Measurements from ENCODE around the gene CHID1. TPM values are rescaled to one million over a fixed set of nuclear protein-coding genes. Genes with fewer than 3 reads are reported as not detected.

Gene CHID1
- total and polyA plus RNA-seq, 9 of the 15 experiments (the other 6 are each of a cell fraction or from before 2014, with no cell fraction given): 15.1 to 108 (median 39.8) TPM

DNA sequence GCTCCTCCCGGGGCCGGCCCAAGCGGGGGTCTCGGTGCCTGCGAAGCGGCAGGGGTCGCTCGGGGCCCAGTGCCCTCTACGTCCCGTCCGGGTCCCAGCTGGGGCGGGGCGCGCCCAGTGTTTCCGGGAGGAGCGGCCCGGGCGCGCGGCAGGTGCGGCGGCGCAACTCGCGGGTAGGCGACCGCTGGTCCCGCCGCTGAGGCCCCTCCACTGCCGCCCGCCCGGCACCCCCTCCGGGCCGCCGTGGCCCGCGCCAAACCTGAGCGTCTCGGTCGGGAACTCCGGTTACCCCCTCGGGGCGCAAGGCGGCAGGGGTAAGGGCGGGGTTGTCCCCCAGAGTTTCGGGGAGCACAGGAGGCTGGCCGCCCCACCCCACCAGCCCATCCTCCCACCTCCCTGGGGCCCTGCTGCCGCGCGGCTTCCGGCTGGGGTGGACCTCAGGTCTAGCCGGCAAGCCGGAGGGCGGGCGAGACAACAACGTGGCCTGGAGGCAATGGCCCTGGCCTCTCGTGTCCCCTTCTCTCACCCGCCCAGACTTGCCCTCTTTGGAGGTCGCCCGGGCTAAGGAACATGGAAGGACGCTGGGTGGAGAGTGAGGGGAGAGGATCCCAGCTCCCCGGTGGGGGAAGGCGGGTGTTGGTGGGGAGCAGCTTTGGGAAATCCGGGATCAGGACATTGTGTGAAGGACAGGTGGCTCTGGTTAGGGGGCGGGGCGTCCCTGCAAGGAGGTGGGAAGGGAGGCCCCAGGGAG lies 83.3 kb downstream of the CHID1 start (continued):
- TF ChIP-seq, protein P1, sequence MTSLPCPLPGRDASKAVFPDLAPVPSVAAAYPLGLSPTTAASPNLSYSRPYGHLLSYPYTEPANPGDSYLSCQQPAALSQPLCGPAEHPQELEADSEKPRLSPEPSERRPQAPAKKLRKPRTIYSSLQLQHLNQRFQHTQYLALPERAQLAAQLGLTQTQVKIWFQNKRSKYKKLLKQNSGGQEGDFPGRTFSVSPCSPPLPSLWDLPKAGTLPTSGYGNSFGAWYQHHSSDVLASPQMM (CRISPR knock-in tag; IDR thresholded peaks at IDR 0.05): no peak
- TF ChIP-seq, protein P2, sequence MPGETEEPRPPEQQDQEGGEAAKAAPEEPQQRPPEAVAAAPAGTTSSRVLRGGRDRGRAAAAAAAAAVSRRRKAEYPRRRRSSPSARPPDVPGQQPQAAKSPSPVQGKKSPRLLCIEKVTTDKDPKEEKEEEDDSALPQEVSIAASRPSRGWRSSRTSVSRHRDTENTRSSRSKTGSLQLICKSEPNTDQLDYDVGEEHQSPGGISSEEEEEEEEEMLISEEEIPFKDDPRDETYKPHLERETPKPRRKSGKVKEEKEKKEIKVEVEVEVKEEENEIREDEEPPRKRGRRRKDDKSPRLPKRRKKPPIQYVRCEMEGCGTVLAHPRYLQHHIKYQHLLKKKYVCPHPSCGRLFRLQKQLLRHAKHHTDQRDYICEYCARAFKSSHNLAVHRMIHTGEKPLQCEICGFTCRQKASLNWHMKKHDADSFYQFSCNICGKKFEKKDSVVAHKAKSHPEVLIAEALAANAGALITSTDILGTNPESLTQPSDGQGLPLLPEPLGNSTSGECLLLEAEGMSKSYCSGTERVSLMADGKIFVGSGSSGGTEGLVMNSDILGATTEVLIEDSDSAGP (CRISPR knock-in tag; IDR thresholded peaks at IDR 0.05): no peak
- TF ChIP-seq, protein P3, sequence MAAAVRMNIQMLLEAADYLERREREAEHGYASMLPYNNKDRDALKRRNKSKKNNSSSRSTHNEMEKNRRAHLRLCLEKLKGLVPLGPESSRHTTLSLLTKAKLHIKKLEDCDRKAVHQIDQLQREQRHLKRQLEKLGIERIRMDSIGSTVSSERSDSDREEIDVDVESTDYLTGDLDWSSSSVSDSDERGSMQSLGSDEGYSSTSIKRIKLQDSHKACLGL (CRISPR knock-in tag; IDR thresholded peaks at IDR 0.05; ENCODE audit: borderline replicate concordance, poor library complexity, severe bottlenecking): no peak
- TF ChIP-seq ZNF121 (CRISPR knock-in tag; conservative IDR thresholded peaks at IDR 0.05): no peak
- peak in 1 of 2 experiments; percentile 82; a peak in 1 of 4 replicates for TF ChIP-seq HDAC1 (IDR thresholded peaks at IDR 0.05)
- TF ChIP-seq GABPA (tag; conservative IDR thresholded peaks at IDR 0.05; ENCODE audit: low read depth): peak; percentile 77
- TF ChIP-seq SMARCA5 (IDR thresholded peaks at IDR 0.05): 0 out of 2 replicates have a peak, but pooled peaks have one; percentile 62
- no peak for TF ChIP-seq NR2F6 (CRISPR knock-in tag; IDR thresholded peaks at IDR 0.05)
- TF ChIP-seq, protein P4, sequence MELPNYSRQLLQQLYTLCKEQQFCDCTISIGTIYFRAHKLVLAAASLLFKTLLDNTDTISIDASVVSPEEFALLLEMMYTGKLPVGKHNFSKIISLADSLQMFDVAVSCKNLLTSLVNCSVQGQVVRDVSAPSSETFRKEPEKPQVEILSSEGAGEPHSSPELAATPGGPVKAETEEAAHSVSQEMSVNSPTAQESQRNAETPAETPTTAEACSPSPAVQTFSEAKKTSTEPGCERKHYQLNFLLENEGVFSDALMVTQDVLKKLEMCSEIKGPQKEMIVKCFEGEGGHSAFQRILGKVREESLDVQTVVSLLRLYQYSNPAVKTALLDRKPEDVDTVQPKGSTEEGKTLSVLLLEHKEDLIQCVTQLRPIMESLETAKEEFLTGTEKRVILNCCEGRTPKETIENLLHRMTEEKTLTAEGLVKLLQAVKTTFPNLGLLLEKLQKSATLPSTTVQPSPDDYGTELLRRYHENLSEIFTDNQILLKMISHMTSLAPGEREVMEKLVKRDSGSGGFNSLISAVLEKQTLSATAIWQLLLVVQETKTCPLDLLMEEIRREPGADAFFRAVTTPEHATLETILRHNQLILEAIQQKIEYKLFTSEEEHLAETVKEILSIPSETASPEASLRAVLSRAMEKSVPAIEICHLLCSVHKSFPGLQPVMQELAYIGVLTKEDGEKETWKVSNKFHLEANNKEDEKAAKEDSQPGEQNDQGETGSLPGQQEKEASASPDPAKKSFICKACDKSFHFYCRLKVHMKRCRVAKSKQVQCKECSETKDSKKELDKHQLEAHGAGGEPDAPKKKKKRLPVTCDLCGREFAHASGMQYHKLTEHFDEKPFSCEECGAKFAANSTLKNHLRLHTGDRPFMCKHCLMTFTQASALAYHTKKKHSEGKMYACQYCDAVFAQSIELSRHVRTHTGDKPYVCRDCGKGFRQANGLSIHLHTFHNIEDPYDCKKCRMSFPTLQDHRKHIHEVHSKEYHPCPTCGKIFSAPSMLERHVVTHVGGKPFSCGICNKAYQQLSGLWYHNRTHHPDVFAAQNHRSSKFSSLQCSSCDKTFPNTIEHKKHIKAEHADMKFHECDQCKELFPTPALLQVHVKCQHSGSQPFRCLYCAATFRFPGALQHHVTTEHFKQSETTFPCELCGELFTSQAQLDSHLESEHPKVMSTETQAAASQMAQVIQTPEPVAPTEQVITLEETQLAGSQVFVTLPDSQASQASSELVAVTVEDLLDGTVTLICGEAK (IDR thresholded peaks at IDR 0.05): peak; percentile 52; the same call in 1 of the 2 replicates
- TF ChIP-seq, protein P4 (CRISPR knock-in tag; IDR thresholded peaks at IDR 0.05): no peak
- TF ChIP-seq ZNF561 (CRISPR knock-in tag; conservative IDR thresholded peaks at IDR 0.05): no peak
- TF ChIP-seq, protein P5, sequence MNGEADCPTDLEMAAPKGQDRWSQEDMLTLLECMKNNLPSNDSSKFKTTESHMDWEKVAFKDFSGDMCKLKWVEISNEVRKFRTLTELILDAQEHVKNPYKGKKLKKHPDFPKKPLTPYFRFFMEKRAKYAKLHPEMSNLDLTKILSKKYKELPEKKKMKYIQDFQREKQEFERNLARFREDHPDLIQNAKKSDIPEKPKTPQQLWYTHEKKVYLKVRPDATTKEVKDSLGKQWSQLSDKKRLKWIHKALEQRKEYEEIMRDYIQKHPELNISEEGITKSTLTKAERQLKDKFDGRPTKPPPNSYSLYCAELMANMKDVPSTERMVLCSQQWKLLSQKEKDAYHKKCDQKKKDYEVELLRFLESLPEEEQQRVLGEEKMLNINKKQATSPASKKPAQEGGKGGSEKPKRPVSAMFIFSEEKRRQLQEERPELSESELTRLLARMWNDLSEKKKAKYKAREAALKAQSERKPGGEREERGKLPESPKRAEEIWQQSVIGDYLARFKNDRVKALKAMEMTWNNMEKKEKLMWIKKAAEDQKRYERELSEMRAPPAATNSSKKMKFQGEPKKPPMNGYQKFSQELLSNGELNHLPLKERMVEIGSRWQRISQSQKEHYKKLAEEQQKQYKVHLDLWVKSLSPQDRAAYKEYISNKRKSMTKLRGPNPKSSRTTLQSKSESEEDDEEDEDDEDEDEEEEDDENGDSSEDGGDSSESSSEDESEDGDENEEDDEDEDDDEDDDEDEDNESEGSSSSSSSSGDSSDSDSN (IDR thresholded peaks at IDR 0.05; ENCODE audit: borderline replicate concordance in 1 of 2, low read depth in 2 of 2, low read length in 2 of 2): peak; percentile 41 to 63; a peak in 3 of 4 replicates
